GM21423 (cell line): ENCODE measurements around the gene DSG2.

Source experiments
- ATAC-seq: cut with Tn5 transposase; IDR thresholded peaks from one replicate; pipeline ENCODE4 v1.9.1; 2021; ENCODE audit warnings: mild to moderate bottlenecking, moderate library complexity; ENCODE audit not compliant: unreplicated experiment

DSG2 gene

DNA sequence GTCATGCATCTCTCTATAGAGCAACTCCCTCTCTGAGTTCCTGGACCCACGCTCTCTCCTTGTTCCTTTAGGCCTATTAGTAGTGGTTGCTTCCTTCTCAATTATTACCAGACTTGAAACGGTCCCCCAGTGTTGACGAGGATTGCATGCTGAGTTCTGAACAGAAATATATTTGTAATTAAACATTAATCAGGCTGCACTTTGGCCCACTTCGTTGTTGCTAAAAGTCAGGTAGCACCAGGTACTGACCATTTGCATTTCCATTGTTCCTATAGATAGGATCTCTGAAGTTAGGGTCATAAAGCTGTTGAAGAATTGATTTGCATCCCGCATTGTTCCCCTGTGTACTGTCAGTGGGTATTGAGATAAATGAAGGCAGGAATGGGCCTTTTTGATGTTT, 56.8 kb downstream of the DSG2 start:
- no peak for ATAC-seq

DNA sequence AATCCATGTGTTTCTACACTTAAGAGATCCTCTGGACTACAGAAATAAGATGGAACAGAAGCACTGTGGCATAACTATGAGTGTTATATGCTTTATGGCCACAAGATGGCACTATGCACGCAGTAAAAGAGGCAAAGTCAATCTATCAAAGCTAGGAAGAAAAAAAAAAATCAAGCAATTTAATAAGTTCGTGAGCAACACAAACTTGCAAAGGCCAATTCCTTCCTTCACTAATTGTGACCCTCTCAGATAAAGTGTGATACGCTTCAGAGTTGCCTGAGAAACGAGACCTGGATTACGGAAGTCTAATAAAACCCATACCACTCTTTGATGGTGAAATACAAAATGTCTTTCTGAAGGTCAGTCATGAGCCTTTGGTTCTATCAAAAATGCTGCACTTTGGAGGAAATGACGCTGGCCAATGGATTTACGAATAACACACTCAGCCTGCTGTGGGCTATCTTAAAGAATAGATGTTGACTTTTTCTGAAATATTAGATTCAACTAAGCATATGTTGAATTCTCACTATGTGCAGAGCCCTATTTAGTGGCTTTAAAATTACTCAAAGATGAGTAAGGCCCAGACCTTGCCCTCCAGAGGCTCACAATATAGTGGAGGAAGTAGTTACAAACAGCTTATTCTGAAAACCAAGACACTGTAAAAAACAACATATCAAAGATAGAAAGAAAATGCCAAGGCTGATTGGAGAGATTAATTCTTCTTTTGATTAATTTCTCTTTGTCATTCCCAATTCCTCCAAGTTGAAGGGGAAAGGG, 58.2 kb downstream of the DSG2 start:
- ATAC-seq: peak; percentile 75

DNA sequence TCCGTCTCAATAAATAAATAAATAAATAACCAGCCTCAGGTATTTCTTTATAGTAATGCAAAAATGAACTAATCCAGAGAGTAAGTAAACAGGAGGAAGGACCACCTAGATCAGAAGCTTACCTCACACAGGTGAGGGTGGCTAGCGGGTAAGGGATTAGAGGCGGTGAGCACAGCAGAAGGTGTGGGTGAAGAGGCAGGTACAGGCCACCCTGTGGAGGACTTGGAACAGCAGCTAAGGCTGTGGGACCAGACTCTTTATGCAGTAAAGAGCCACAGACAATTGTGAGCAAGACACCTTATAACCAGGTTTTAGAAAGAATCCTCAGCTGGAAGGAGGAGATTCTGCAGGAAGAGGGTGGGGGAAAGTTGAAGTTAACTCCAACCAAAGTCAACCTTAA, 59.5 kb downstream of the DSG2 start:
- no peak for ATAC-seq

DNA sequence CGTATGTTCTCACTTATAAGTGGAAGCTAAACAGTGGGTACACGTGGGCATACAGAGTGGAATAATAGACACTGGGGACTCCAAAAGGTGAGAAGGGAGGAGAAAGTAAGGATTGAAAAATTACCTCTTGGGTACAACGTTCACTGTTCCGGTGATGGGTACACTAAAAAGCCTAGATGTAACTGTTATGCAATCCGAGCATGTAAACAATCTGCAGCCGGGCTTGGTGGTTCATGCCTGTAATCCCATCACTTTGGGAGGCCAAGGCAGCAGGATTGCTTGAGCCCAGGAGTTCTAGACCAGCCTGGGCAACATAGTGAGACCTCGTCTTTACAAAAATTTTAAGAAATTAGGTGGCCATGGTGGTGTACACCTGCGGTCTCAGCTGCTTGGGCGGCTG, 60.6 kb downstream of the DSG2 start:
- ATAC-seq: no peak

DNA sequence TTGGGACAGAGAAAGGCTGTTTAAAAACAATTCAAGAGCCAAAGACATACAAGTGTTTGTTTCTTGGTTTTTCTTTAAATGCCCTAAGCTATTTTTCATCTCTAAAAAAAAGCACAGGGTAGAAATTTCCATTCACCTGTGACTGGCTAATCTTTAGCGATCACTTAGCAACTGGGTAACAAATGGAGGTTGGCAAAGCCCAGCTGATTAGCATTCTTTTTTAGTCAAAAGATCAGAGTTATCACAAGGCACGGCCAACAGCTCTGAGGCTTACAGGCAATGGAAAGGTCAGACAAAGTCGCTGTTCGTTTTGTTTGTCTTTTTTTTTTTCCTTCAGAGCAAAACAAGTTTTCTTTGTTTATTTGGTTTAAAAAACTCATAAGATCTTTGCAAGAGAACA, 64.7 kb downstream of the DSG2 start:
- ATAC-seq: no peak

DNA sequence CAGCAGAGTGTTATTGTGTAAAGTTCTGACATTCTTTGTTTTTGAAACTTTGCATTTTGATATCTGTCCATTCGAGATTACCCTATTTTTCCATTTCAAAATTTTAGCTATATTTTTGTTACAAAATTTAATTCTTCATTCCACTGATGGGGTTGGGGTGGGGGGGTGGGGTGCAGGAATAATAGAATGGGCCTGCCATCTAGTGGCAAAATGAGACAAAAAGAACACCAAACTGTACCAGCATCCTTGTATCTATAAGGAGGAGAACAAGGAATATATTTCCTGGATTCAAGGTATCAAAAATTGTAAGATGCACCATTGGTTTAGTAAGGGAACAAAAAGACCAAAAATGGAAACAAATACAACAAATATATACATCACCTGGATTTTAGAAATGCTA, 65.8 kb downstream of the DSG2 start:
- ATAC-seq: no peak

DNA sequence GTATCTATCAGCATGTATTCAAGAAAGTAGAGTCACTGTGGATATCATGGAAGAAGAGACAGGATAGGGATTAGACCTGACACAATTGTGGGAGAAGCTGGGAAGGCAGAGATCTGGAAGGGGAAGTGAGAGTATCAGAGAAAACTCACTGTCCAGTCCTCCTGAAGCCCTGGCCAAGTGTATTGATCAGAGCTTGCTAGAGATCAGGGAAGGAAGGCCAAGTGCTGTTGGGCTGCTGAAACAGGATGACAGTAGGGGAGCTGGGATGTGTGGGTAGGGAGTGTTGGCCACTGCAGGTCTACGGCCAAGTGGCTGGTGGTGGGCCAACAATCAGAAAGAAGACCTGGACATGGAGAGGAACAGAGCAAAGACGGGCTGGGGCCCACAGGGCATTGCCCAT, 67.4 kb downstream of the DSG2 start:
- ATAC-seq: no peak

DNA sequence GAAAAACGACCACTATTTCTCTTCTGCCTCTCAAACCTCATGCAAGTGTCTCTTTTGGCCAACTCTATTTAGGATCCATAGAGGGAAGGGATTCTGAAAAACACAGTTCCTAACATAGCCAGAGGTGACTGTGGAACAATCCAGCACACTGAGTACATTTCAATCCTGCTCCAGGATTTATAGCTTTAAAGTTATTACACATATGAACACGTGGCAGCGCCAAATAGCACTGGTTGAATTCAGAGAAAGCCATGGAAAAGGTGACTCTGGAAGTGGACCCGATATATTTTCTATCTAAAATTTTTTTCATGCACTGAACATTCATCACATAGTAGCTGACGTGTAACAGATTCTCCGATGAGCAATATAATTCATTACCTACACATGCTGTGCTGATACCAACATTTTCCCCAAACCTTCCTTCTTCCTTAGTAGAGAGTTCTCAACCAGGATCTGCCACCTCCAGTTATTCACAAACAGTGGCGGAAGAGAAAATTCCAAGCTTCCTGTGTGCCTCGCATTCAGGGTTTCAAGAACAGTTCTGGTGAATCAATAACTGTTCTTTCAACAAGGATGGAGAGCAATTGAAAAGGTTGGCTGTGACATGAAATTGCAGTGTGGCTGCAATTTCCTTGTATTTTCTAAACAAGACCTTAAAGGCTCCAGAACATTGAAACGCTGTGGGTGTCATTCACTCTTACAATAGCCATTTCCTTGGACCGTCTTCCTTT, 68.0 kb downstream of the DSG2 start:
- no peak for ATAC-seq

DNA sequence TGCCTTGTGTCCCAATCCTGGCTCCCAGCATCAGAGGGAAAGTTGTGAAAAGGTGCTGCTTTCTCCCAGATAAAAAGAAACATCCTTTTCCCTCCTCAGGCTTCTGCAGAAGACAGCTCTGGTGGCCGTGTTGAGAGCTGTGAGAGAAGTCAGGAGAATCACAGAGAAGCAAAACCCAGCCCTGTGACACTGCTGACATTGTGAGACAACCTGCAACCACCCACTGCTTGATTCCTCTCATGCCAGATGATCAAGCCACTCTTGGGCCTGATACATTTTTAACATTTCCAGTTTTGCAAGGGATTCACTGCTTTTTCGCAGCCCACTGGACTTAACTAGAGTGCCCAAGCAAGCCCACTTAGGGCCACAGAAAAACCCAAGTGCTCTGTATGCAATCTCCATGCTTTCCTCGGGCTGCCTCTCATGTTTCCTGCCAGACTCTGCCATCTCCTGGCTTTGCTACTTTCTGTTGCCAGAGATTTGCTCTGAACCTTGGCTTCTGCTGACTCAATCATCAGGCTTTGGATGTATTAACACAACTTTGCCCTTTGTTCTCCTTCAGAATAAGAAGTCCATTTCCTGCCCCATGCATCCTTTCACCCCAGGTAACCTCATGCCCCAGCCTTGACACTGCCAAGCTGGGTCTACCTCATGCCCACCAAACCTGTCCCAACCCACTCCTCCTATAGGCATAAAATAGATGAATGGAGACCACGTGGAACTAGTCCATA, 68.8 kb downstream of the DSG2 start:
- ATAC-seq: no peak

DNA sequence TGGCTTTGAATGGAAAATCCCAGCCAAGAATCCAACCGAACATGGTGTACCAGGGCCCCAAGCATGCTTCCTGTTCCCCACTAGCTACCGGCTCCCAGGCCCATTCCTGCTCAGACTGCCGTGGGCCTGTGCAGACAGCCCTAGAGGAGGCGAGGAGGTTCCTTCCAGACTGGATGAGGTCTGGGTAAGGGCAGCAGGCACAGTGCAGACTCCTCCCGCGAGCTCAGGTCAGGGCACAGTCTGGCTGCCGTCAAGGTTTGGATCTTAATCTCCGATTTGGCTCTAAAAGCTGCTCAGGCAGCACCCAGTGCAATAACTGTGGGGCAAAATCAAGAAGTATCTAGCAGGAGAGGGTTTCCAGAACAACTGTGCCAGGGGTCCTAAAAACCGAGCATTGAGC, 74.4 kb downstream of the DSG2 start:
- no peak for ATAC-seq

DNA sequence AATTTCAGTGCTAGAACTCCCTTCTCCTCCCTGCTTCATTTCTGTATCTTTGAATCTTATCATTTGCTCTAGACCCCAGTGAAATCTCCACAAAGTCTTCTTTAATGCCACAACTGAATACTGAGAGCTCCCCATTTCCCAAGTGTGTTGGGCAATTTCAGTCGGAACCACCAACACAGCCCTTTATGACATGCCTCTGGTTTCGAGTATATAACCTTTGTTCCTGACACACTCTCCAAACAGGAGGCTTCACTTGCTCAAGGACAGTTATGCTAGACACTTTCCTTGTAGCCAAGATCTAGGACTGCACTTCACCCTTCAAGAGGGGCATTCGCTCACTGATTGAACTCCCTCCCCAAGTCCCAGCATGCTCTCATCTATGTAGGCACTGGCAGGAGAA, 75.1 kb downstream of the DSG2 start:
- no peak for ATAC-seq

DNA sequence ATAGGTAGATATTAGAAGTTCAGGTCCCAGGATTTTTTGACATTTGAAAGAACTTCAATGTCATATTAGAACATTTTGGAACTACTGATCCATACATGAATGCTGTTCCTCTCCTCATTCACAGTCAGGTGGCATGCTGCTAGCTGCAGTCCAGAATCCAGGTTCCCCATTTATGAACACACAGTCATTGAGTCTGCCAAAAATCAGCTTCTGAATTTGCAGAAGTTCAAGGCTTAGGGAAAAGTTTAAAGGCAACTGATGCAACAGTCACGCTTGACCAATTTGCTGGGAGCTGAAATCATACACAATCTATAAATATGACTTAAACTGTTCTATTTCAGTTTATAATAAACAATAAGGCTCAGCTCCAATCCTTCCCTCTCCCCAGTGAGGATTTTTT, 76.4 kb downstream of the DSG2 start:
- no peak for ATAC-seq

DNA sequence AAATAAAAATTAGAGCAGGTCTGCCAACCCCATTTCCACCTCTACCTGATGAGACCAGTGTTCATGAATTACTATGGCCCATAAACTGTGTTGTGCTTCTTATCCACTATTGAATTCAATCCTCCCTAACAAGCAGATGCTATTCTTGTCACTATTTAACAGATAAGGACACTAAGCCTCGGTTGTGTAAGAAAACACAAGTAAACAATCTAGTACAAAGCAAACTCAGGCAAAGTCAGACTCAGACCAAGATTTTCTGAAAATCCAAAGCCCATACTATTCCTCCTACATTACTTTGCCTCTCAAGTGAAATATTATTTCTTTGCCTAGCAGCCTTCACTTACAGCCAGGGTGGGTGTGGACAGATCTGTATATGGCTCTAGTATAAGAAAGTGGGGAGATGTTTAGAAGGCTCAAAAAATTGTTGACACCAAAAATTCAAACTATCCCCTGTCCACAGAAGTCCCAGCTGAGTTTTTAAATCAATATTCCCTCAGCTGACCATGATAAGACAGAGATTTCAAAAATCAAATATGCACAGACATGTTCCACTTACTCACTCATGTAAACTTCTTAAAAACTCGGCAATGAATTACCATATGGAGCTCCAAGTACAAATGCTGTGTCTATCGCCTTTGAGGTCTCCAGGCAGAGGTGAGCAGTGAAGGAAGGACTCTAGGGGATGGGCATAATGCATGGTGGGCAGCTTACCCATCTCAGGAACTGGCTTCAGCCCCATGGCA, 77.7 kb downstream of the DSG2 start:
- no peak for ATAC-seq

DNA sequence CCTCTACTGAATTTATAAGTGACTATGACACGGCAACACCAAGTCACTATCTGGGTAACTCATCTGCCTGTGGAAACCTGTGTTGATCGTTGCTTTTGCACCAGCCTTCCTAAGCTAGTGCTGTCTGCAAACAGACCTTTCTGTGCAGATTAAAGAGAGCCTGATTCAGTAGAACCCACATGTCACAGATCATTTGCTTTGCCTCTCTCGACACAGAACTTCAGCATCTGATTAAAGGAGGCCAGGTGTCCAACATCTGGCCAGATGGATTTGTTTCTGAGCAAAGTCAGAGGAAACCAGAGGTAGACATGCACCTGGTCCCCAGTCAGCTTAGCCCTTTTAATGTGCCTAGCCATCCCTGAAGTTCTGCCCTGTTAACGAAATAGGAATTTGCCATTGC, 78.7 kb downstream of the DSG2 start:
- no peak for ATAC-seq

DNA sequence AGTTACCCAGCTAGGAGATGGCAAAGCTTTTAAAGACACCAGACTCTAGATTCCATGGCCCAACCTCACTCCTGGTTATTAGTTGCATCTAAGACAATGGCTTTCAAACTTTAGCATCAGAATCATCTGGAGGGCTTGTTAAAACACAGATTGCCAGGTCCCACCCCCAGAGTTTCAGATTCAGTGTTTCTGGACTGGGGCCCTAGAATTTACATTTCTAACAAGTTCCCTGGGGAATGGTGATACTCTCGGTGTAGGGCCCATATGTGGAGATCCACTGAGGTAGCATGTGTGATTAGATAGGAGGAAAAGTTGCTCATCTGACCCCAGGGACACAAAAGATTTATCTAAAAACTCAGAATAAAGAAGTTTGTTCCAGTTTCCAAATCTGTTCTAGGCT, 79.2 kb downstream of the DSG2 start:
- no peak for ATAC-seq

DNA sequence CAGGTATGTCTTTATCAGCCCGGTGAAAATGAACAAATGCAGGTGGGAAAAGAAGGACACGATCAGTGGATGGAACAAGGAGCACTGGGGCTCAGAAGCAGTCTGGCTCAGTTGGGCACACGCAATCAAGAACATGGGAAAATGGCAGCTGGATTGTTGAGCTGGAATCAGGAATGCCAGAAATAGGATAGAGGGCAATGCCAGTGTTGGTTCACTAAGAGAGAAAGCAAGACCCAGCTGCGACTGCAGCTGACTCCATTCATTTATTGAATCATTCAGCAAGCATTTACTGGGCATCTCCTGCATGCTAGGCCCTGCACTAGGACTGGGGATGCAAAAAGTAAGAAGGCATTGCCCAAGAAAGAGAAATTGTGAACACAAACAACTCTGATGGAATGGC, 80.1 kb downstream of the DSG2 start:
- no peak for ATAC-seq

DNA sequence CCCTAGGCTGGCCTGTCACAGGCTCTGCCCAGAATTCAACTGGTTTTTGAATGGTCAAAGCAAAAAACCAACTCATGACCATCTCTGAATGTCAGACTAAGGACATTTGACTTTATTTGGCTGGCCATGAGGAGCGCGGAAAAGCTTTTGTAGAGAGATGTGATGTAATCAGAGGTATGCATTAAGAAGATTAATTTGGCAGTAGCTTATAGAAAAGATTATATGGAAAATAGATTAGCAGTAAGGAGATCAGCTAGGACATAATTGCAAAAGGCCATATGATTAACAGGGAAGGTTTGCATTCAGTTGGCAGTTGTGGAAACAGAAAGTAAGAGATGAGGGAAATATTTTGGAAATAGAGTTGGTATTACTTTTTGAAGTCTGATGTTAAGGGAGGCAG, 81.4 kb downstream of the DSG2 start:
- no peak for ATAC-seq

DNA sequence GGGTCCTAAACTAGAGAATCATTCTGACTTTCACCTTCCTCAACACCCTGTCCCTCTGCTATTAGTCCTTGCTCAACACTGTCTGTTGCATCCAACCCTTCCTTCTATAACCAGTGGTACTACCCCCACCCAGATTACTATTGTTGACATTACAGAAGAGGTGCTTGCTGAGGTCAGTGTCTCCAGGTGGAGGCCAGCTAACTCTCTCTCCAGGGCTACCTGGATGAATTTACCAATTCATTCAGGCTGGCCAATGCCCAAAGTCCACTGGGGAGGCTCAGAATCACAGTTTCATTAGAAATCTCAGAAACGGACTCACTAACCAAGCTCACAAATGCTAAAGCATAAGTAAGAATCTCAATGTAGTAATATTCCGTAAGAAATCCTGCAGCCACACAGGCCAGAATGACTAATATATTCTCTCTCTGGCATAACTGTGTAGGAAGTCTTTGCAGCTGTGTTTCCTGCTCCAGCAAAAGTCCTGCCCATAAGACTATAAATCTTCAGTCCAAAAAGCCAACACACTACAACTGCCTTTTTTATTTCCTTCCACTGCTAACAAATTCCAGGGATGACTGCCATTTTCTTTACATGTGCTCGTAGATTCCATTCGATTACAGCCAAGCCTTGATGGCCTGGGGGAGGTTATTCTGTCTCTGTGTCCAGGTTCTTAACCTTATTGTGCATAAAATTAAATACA, 83.7 kb downstream of the DSG2 start:
- no peak for ATAC-seq

DNA sequence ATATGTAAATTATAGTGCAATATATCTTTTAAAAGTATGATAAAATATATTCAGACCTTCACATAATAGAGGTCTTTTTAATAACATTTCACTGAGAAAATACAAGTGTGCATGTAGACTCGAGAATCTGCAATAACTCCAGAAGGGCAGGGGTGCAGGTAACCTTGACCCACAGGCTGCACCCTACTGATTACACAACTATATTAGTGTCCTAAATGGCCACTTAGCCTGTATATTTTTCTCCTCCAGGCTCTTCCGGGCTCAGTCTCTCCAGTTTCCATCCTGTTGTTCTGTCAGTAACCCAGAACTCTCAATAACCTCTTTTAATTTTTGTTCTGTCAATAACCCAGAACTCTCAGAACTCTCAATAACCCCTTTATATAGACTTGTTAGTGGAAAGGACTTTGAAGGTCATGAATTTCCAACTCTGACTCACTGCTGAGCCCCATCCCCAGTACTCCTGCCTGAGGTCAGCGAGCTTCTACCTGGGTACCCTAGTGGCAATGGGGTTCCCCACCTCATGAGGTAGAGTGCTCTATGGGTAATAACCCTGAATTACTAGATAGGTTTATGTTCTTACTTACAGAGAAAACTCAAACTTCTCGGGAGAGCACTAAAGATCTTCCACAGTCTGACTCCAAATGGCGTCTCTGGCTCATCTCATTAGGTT, 85.3 kb downstream of the DSG2 start:
- ATAC-seq: no peak

DNA sequence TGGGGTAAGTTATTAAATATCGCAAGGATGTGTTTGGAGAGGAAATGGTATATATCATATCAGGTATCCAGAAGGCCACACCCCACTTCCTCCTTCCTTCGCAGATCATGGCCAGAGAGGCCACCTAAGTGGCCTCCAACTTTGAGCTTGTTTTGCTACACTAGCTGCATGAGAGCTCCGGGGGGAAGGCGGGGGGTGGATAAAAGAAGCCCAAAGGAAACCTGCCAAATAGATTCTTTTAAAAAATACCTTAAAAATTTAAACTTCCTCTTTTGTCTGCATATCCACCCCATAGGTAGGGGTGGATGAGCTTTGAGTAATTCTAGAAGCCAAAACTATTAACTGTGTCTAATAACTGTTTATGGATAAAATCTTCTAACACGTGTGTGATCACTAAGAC, 88.0 kb downstream of the DSG2 start:
- ATAC-seq: no peak
